RKO (cell line): ENCODE data around the gene GATAD2A.
A peak's percentile ranks its signal among the peaks of the same experiment; 100 is the strongest.

Source experiments
- DNase-seq: peaks from one replicate; pipeline ENCODE4 v3.0.0-alpha.2; 2016; ENCODE audit warnings: low spot score

GATAD2A gene

GRCh38 chr19:19488875-19489690 is 83.6 kb downstream of the GATAD2A start:
- peak; percentile 90 for DNase-seq

GRCh38 chr19:19489804-19490204 is 84.3 kb downstream of the GATAD2A start:
- no peak for DNase-seq

- DNase-seq = peak; percentile 85
Measured at GRCh38 chr19:19490214-19490968, 84.9 kb downstream of the GATAD2A start.

- no peak for DNase-seq
Measured at GRCh38 chr19:19491321-19492025, 86.0 kb downstream of the GATAD2A start.

GRCh38 chr19:19492026-19492610 is 86.6 kb downstream of the GATAD2A start:
- no peak for DNase-seq

- no peak for DNase-seq
Measured at GRCh38 chr19:19493841-19494546, 88.5 kb downstream of the GATAD2A start.

- DNase-seq = no peak
Measured at GRCh38 chr19:19495614-19496603, 90.4 kb downstream of the GATAD2A start.

GRCh38 chr19:19498255-19498991 is 92.9 kb downstream of the GATAD2A start:
- no peak for DNase-seq

GRCh38 chr19:19499272-19499995 is 94.0 kb downstream of the GATAD2A start:
- no peak for DNase-seq

GRCh38 chr19:19500975-19501644 is 95.6 kb downstream of the GATAD2A start:
- no peak for DNase-seq

- DNase-seq = no peak
Measured at GRCh38 chr19:19501798-19502197, 96.3 kb downstream of the GATAD2A start.

GRCh38 chr19:19502281-19502680 is 96.8 kb downstream of the GATAD2A start:
- no peak for DNase-seq

- no peak for DNase-seq
Measured at GRCh38 chr19:19502808-19503602, 97.5 kb downstream of the GATAD2A start.

- no peak for DNase-seq
Measured at GRCh38 chr19:19504754-19505668, 99.5 kb downstream of the GATAD2A start.

- DNase-seq = no peak
Measured at GRCh38 chr19:19505669-19506326, 100.3 kb downstream of the GATAD2A start.

- no peak for DNase-seq
Measured at GRCh38 chr19:19506592-19506991, 101.1 kb downstream of the GATAD2A start.
